Measurements from ENCODE around the gene GRAP2.

The GRAP2 gene

DNA sequence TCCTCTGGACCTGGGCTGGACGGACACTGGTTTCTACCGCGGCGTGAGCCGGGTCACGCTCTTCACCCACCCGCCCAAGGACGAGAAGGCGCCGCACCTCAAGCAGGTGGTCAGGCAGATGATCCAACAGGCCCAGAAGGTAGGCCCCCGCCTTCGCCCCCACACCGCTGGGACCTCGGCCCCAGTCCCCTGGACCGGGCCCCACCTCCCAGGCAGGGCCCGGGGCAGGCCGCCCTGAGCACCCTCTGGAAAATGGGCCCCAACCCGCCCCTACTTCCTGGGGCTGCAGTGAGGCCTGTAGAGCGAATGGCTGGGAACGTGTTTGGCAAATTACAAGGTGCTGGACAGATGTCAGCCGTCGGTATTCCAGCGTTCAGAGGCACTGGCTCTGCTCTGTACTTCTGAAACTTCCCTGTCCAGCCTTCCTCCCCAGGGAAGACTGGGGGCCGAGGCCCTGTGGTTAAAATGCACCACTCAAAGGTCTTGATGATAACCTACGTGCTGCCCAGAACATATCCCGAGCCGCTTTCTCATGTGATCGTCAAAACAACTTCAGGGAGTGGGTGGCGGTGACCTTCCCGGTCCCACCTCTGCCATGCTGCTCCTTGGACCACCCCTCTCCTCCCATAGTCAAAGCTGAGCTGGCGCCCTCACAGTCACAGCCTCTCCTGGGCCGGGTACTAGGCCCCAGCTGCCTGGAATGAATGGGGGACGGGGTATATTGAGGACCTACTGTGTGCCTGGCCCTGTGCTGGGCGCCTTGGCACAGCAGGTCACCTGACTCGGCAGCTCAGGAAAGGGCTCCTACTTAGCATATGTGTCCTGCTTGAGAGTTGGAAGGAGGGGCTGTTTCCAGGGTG, 94.7 kb downstream of the GRAP2 start:
- no peak for FAIRE-seq

DNA sequence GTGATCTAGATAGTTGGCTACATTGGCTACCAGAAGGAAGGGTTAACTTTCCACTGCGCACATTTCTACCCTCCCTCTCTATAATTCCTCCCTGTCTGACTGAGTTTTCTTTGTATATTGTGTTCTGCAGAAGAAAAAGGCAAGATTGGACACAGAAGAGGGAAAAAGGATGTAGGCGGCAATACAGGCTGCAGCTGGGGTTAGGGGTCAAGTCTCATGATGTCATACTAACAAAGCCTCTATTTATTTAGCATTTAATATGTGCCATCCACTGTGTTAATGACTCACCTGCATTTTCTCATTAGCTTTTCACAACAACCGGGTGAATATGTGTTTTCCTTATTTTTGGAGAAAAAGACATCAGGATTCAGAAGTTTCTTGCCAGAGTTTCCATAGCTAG, 95.8 kb downstream of the GRAP2 start:
- no peak for FAIRE-seq

DNA sequence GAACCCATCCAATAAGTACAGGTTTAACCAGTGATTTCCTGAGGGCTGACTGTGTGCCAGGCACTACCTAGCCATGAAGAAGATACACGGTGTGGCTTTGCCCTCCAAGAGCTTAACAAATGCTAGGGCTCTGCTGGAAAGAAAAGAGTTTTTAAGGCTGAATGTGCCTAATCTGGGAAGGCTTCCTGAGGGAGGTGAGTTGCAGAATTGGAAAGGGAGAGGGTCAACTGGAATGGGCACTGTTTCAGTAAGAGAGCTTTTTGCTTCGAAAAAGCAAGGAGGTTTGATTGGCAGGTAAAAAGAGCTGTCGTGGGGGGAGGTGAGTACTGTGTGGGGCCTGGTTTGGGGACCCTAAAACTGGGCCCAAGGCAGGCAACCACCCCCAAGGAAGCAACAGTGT, 96.5 kb downstream of the GRAP2 start:
- FAIRE-seq: no peak

DNA sequence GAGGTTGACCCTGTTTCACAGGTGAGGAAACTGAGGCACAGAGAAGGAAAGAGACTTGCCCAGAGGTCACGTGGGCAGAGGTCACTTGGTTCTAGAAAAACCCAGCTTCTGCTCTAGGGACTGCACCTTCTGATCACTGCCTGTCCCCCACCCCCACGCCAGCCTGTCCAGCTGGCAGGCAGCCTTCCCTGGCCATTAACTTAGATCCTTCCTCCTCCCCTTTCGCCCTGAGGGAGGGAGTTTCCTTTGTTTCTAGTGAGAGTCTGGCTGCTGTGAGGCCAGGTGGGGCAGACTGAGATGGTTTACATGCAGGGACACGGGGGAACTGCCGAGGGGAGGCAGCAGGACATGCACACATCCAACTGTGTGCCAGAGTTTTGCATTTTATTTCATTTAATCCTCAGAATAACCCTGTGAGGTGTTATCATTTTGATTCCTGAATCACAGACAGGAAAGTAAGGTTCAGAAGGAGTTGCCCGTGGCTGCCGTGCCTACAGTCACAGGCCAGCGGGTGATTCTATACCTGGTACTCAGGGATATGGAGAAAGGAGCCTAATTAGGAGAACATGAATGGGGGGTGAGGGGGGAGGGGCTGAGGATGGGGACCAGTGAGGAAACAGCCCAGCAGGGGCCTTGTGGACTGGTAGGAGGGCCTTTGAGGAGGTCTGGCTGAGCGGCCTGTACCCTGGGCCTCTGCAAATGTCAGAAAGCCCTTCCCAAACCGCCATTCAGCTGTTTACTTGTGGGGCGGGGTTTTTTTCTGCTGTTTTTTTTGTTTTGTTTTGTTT, 97.2 kb downstream of the GRAP2 start:
- no peak for FAIRE-seq

- no peak for FAIRE-seq
Measured at GRCh38 chr22:39999144-39999757, 98.4 kb downstream of the GRAP2 start.

- no peak for FAIRE-seq
Measured at GRCh38 chr22:40000171-40000570, 99.3 kb downstream of the GRAP2 start.

DNA sequence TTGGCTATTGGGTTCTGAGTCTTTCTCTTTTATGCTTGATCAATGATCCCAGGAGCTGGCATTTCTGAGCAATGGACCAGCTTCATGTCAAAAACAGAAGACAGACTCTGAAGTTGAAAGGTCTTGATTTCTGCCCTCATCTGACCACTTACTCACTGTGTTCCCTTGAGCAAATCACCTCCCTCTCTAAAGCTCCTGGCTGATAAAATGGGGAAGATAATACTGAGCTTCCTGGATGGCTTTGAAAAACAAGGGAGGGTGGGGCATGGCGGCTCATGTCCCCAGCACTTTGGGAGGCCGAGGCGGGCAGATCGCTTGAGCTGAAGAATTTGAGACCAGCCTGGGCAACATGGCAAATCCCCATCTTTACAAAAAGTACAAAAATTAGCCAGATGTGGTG, 100.2 kb downstream of the GRAP2 start:
- no peak for FAIRE-seq

GRCh38 chr22:40001800-40002577, 101.1 kb downstream of the GRAP2 start:
- FAIRE-seq: no peak

DNA sequence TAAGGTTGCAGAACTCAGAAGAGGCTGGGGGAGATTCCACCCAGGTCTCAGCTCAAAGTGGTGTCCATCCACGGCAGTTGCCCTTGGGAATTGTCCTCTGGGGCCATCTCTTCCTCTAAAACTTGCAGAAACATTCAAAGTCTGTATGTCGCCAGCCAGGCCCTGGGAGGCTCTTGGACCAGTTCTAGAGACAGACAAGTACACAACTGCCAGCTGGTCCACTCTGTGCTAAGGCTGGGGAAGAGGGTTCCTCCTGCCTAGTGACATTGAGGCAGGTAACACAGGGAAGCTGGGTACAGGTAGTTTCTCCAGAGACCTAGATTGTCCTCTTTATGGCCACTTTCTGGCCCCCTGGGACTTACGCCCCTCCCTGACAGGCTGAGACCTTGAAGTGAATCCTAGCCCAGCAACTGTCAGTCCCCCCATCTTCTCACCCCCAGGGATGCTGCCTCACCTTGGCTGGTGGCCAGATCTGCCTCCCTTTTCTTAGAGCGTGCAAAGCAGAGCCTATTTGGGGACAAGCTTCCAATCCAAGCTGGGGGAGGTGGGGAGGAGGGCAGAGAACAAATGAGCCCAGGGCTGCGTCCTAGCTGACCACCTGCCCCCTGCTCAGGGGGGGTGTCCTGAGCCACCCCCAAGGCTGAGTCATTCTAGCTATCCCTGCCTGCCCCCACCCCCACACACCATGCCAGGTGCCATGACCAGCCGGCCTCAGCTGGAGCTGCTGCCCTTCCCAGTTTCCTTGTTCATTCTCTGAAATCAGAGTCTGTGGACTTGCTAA, 102.2 kb downstream of the GRAP2 start:
- FAIRE-seq: no peak

DNA sequence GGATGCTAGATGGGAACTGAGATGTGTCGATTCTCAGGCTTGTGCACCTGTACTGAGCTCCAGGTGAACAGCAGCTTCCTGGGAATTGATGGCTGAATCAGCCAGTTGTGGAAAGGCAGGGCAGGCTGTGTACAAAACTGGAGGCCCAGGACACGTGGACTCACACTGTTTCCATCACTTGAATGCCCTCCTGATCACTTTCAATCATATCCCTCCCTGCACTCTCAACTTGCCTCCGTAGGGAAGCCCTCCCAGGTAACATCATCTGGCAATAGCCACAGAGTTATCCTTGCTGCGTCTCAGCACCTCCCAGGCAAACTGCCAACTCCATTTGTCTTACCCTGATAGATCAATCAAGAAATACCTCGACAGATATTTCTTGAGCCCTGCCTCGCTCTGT, 104.0 kb downstream of the GRAP2 start:
- no peak for FAIRE-seq

GRCh38 chr22:40006641-40007040, 105.8 kb downstream of the GRAP2 start:
- no peak for FAIRE-seq

DNA sequence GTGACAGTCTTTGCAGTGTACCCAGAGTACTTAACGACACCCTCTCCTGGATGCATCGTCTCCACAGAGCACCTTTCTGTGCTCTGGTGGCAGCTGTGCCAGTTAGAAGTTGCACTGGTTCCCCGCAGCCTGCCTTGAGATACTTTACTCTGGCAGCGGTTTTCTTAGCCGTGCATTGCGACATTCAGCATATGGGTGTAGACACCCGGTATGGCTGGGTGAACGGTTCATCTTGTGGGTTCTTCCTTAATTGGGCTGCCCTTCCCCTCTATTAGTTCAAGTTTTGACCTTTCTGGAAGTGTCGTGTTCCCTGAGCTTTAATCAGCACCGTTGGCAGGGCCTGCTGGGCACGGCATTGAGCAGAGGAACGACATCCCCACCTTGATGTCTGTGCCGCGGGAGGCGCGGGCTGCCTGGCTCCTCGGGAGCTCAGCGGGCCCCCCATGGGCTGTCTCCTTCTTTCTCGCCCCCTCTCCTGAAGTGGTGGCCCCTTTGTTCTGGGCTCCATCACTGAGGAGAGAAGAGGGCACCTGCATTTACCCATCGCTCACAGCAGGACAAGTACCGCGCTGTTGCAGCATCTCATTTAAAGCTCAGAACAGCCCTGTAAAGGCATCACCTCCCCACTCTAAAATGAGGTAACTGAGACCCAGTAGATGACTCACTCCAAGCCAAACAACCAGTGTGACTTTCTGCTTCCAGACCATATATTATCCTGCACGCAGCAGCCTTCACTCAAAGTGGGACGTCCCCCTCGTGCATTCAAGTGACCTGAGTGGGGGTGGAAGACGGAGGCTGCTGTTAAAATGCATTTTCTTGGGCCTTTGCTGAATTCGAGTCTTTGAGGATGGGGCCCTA, 107.2 kb downstream of the GRAP2 start:
- no peak for FAIRE-seq

GRCh38 chr22:40008726-40009291, 107.9 kb downstream of the GRAP2 start:
- no peak for FAIRE-seq

GRCh38 chr22:40009292-40009774, 108.4 kb downstream of the GRAP2 start:
- no peak for FAIRE-seq

- FAIRE-seq: no peak
Measured at GRCh38 chr22:40009951-40010671, 109.2 kb downstream of the GRAP2 start.

DNA sequence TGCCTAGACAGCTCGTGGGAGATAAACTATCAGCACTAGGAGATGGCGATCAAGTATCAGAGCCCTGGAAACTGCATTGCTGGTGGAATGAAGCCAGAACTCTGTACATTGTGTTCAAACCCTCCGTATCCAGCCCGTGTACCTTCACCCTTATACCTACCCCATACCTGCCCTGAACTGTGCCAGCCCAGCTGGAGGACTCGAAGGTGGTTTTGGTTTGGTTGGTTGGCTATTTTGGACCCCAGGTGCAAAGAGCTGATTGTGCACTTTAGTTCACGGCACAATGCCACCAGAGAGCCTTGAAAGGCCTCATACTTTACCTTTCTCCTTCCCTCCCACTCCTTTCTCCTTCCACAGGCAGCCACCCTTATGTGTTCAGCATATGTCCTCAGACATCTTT, 109.9 kb downstream of the GRAP2 start:
- no peak for FAIRE-seq

- no peak for FAIRE-seq
Measured at GRCh38 chr22:40014667-40015248, 113.9 kb downstream of the GRAP2 start.

GRCh38 chr22:40015358-40015976, 114.6 kb downstream of the GRAP2 start:
- FAIRE-seq: no peak

DNA sequence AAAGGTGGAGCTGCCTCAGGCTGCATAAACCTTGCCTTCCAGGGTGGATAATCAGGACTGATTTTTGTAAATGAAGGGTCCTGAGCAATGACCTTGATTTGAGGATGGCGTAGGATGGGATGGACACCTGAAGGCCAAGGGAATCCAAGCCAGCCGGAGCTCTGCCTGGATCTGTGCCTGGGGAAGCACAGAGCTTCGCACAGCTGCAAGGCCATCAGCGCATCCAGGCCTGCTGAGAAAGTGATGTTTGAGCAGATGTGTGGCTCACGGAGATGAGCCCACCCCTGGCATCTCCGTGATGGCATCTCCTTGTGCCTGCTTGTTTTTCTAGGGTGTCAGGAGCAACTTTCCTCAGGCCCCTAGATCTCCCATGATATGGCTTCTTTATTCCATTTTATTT, 117.2 kb downstream of the GRAP2 start:
- no peak for FAIRE-seq

All from colon (tissue), 2 donors.